Activated effector memory CD4-positive, alpha-beta T cell treated with anti-CD3 and anti-CD28 coated beads, Interleukin-2, amount 50 U/mL, for 16 hours (primary cell): ENCODE measurements around the gene C10orf90.
A peak's percentile ranks its signal among the peaks of the same experiment; 100 is the strongest.
"Not testable (repeated sequence)": the region's sequence is repeated elsewhere in the genome, so short reads cannot be mapped to it uniquely, and the experiment has no call there.

Experiments
- DNase-seq: peaks from one replicate; pipeline ENCODE4 v3.0.0-alpha.2; 2020

C10orf90 gene

DNA sequence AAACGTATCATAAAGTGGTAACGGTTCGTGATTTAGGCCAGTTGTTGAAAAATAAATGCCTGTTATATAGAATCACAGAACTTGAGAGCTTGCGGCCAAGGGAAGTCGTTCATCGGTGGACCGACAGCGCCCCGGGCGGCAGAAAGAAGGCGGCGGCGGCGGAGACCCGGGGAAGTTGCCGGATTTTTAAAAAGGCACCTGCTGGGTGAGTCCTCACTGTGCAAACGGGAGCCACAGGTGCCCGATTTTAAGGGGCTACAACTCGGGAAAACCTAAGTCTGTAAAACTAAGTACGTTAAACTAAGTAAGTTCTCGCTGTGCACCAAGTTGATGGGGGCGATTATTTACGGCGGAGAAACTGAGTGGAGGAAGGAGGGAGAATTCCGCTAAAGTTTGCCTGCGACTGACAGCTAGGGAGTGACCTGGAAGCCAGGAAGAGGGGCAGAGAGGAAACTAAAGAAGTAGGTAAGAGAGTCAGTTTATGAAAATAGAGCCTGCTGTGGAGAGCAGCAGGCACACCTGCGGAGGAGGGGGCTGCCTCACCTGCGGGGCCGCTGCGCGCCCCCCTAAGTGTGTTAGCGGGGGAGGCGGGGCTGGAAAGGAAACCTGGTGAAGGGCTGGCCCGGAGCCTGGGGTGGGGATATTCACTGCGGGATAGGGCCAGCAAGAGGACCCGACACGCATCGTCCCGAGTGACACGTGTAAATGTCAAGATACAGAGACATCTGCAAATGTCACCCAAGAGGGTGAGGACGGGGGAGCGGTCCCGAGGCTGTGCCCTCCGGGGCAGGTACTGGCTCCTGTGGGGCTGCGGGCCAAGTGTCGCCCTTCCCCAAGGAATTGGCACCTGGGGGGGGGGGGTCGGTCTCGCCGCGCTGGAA lies 283.2 kb downstream of the C10orf90 start:
- peak; percentile 88 for DNase-seq

GRCh38 chr10:126384269-126384873 lies 286.1 kb downstream of the C10orf90 start:
- no peak for DNase-seq

- DNase-seq, result no peak
These were observed 290.0 kb downstream of the C10orf90 start for GRCh38 chr10:126380352-126381076.

GRCh38 chr10:126379166-126379565 lies 291.3 kb downstream of the C10orf90 start:
- DNase-seq, result not testable (repeated sequence)

GRCh38 chr10:126376956-126377355 lies 293.5 kb downstream of the C10orf90 start:
- no peak for DNase-seq

DNA sequence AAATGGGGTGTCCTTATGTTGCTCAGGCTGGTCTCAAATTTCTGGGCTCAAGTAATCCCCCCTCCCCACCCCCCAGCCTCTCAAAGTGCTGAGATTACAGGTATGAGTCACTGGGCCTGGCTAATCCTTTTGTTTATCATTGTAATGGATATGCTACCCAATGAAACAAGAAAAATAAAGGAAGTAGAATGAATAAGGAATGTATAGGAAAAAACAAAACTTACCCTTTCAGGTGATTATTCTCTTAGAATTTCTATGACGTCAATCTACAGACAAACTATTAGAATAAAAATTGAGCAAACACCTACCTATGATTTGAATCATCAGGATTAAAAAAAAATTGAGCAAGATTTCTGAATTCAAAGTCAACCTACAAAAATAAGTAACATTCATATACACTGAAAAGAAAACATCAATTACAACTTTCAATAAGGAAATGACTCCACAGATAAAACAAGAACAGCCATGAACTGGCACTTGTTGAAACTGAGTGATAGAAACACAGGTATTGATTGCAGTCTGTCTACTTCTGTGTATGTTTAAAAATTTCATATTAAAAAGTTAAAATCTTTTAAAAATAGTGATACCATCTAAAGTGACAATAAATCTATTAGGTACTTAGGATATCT lies 294.5 kb downstream of the C10orf90 start:
- DNase-seq, result no peak

DNA sequence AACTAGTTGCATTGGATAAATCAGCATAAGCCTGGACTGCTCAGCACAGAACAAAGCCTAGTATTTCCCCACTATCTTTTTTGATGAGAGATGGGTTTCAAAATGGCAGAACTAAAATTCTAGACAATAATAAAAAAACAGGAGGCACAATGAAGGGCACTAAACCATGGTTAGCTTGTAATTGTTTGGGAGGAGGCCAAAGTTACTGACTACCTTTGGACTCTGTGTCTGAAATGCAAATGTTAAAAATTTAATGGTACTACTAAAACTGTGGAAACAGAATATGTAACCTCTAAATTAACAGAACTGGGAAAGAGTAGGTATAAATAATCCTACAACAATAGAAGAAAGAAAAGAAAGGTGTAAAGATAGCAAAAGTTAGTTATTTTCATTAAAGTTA lies 295.2 kb downstream of the C10orf90 start:
- DNase-seq, result no peak
